Measurements from ENCODE around the gene BCDIN3D.
"Not testable (repeated sequence)": the region's sequence is repeated elsewhere in the genome, so short reads cannot be mapped to it uniquely, and the experiment has no call there.

The BCDIN3D gene

GRCh38 chr12:49882248-49882850 is 39.4 kb upstream of the BCDIN3D start:
- peak; percentile 27; the same call in 1 of the 3 replicates for ATAC-seq (ENCODE audit: low read depth)

GRCh38 chr12:49881415-49882247 is 38.7 kb upstream of the BCDIN3D start:
- no peak for DNase-seq (ENCODE audit: low spot score)
- no peaks in the 10 kb centered on the region for H3K27me3 ChIP-seq (ENCODE audit: insufficient read depth, poor library complexity, severe bottlenecking)
- no peak overlapping the region for H3K4me3 ChIP-seq (ENCODE audit: severe bottlenecking)
- no peaks in the 10 kb centered on the region for H3K36me3 ChIP-seq (ENCODE audit: low read depth)
- no peak for TF ChIP-seq CTCF (IDR thresholded peaks at IDR 0.05; ENCODE audit: poor library complexity, severe bottlenecking)
- ATAC-seq (ENCODE audit: low read depth), result no peak
- no peaks in the 10 kb centered on the region for H3K9me3 ChIP-seq (ENCODE audit: severe bottlenecking)
- no peaks in the 10 kb centered on the region for H3K4me1 ChIP-seq (ENCODE audit: insufficient read depth, poor library complexity, severe bottlenecking)
- H3K27ac ChIP-seq (ENCODE audit: poor library complexity, severe bottlenecking), result no peak overlapping the region

More at GRCh38 chr12:49882248-49882850, 39.4 kb upstream of the BCDIN3D start:
- H3K36me3 ChIP-seq (ENCODE audit: low read depth), result no peaks in the 10 kb centered on the region
- no peak overlapping the region for H3K27ac ChIP-seq (ENCODE audit: poor library complexity, severe bottlenecking)
- DNase-seq (ENCODE audit: low spot score), result no peak
- no peak for TF ChIP-seq CTCF (IDR thresholded peaks at IDR 0.05; ENCODE audit: poor library complexity, severe bottlenecking)
- H3K4me3 ChIP-seq (ENCODE audit: severe bottlenecking), result no peak overlapping the region
- no peaks in the 10 kb centered on the region for H3K4me1 ChIP-seq (ENCODE audit: insufficient read depth, poor library complexity, severe bottlenecking)
- no peaks in the 10 kb centered on the region for H3K27me3 ChIP-seq (ENCODE audit: insufficient read depth, poor library complexity, severe bottlenecking)
- no peaks in the 10 kb centered on the region for H3K9me3 ChIP-seq (ENCODE audit: severe bottlenecking)

- no peak for TF ChIP-seq CTCF (IDR thresholded peaks at IDR 0.05; ENCODE audit: poor library complexity, severe bottlenecking)
- no peaks in the 10 kb centered on the region for H3K4me1 ChIP-seq (ENCODE audit: insufficient read depth, poor library complexity, severe bottlenecking)
- no peak for DNase-seq (ENCODE audit: low spot score)
- no peak overlapping the region for H3K27ac ChIP-seq (ENCODE audit: poor library complexity, severe bottlenecking)
- no peak for ATAC-seq (ENCODE audit: low read depth)
- H3K36me3 ChIP-seq (ENCODE audit: low read depth), result no peaks in the 10 kb centered on the region
- no peaks in the 10 kb centered on the region for H3K9me3 ChIP-seq (ENCODE audit: severe bottlenecking)
- no peaks in the 10 kb centered on the region for H3K27me3 ChIP-seq (ENCODE audit: insufficient read depth, poor library complexity, severe bottlenecking)
- no peak overlapping the region for H3K4me3 ChIP-seq (ENCODE audit: severe bottlenecking)
Observed at GRCh38 chr12:49880756-49881414, 38.0 kb upstream of the BCDIN3D start.

GRCh38 chr12:49879065-49879464 is 36.2 kb upstream of the BCDIN3D start:
- ATAC-seq (ENCODE audit: low read depth); H3K27ac ChIP-seq (ENCODE audit: poor library complexity, severe bottlenecking); H3K27me3 ChIP-seq (ENCODE audit: insufficient read depth, poor library complexity, severe bottlenecking); H3K36me3 ChIP-seq (ENCODE audit: low read depth); H3K9me3 ChIP-seq (ENCODE audit: severe bottlenecking); H3K4me1 ChIP-seq (ENCODE audit: insufficient read depth, poor library complexity, severe bottlenecking); H3K4me3 ChIP-seq (ENCODE audit: severe bottlenecking); DNase-seq (ENCODE audit: low spot score): not testable (repeated sequence)

- ATAC-seq (ENCODE audit: low read depth), result no peak
Observed at GRCh38 chr12:49878021-49878420, 35.1 kb upstream of the BCDIN3D start.

More at GRCh38 chr12:49878021-49878420, 35.1 kb upstream of the BCDIN3D start:
- Histone ChIP-seq H3K4me1 (ENCODE audit: insufficient read depth, poor library complexity, severe bottlenecking) (no peaks in the 10 kb centered on the region), H3K9me3 (ENCODE audit: severe bottlenecking) (no peaks in the 10 kb centered on the region), H3K4me3 (ENCODE audit: severe bottlenecking) (no peak overlapping the region), H3K27me3 (ENCODE audit: insufficient read depth, poor library complexity, severe bottlenecking) (no peaks in the 10 kb centered on the region), H3K36me3 (ENCODE audit: low read depth) (no peaks in the 10 kb centered on the region), H3K27ac (ENCODE audit: poor library complexity, severe bottlenecking) (no peak overlapping the region)
- DNase-seq (ENCODE audit: low spot score), result no peak
- no peak for TF ChIP-seq CTCF (IDR thresholded peaks at IDR 0.05; ENCODE audit: poor library complexity, severe bottlenecking)
